AG09309 (cell line): ENCODE measurements around the gene SUSD2.

Experiments used
- DNase-seq: peaks from one replicate; pipeline ENCODE4 v3.0.0-alpha.2; 2010; ENCODE audit warnings: low read depth
- H3K4me3 ChIP-seq: 2 replicates; pipeline ENCODE4 v1.5.1; 2011; ENCODE audit warnings: mild to moderate bottlenecking, low read depth, low read length, moderate library complexity; ENCODE audit not compliant: control insufficient read depth
- TF ChIP-seq, protein P1 (sequence below): IDR thresholded peaks from 2 replicates; pipeline ENCODE4 v1.5.1; 2011; ENCODE audit warnings: mild to moderate bottlenecking, low read depth, low read length, inconsistent platforms; ENCODE audit not compliant: insufficient read depth, control insufficient read depth; ENCODE audit errors: missing control alignments

SUSD2 gene

DNA sequence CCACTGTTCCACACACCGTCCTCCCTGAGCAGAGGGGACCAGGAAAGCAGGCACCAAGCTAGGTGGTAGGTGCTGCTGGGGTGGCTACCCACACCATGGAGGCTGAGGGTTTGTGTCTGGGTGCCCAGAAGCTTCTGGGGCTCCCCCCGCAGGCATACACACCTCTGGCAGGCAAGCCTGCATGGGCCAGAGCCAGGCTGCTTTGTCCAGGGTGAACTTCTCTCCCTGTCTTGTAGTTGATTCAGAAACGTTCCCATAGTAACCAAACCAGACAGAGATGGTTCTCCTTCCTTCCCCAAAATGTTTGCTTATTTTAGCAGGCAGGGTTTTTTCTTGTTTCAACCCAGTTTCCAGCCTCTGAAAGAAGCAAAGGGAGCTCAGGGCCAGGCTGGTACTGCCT, 40.9 kb upstream of the SUSD2 start:
- DNase-seq: no peak
- H3K4me3 ChIP-seq: no peak overlapping the region
- TF ChIP-seq, protein P1, sequence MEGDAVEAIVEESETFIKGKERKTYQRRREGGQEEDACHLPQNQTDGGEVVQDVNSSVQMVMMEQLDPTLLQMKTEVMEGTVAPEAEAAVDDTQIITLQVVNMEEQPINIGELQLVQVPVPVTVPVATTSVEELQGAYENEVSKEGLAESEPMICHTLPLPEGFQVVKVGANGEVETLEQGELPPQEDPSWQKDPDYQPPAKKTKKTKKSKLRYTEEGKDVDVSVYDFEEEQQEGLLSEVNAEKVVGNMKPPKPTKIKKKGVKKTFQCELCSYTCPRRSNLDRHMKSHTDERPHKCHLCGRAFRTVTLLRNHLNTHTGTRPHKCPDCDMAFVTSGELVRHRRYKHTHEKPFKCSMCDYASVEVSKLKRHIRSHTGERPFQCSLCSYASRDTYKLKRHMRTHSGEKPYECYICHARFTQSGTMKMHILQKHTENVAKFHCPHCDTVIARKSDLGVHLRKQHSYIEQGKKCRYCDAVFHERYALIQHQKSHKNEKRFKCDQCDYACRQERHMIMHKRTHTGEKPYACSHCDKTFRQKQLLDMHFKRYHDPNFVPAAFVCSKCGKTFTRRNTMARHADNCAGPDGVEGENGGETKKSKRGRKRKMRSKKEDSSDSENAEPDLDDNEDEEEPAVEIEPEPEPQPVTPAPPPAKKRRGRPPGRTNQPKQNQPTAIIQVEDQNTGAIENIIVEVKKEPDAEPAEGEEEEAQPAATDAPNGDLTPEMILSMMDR: no peak

DNA sequence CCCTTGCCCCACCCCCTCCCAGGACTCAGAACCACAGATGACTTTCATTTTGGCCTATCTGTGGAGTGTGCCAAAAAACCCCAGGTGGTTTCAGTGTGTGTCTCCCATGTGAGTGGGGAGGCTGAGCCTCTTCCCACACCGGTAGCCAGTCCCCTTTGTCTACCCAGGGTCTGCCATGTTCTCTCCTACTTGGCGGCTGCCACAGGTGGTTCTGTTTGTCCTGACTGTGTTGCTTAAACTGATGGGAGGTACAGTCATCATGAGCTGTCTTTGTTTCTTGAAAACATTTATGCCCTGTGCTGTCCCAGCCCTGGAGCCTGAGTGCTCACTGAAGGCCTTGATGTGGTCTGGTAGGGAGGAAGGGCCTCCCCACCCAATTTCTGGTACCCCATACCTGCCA, 39.7 kb upstream of the SUSD2 start:
- TF ChIP-seq, protein P1: no peak
- DNase-seq: no peak
- H3K4me3 ChIP-seq: no peak overlapping the region

DNA sequence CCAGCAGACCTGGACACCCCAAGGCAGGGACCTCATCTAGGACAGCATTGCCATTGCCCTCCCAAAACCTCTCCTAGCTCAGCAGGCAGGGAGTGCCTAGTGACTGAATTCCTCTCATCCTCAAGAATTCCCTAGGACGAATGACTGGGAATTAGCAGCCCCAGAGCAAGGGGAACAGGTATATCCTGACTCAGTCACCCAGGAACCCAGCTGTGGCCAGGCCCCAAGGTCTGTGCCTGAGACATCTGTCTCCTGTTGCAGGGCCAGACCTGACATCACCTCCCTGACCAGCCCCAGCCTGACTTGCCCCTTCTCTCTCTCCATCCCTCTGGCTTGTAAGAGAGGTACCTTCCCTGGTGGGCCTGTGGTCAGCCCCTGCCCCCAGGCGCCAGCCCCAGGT, 39.0 kb upstream of the SUSD2 start:
- H3K4me3 ChIP-seq: no peak overlapping the region
- DNase-seq: no peak
- TF ChIP-seq, protein P1: no peak

DNA sequence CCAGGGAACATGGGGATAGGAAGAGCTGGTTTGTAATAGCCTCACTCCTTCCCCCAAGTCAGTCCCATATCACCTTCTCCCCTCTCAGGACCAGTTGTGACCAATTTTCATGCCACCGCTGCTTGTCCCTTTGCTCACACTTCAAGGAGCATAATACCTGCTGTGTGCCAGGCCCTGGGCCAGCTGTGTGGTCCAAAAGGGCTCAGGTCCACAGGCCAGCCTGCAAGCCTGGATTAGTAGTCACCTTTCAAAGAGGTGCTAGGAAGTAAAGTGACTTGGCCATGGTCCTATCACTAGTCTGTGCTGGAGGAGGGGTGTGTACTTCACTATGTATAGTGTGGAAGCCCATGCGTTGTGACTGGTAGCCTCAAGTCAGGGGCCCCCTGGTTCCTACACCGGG, 38.5 kb upstream of the SUSD2 start:
- no peak overlapping the region for H3K4me3 ChIP-seq
- TF ChIP-seq, protein P1: no peak
- no peak for DNase-seq

DNA sequence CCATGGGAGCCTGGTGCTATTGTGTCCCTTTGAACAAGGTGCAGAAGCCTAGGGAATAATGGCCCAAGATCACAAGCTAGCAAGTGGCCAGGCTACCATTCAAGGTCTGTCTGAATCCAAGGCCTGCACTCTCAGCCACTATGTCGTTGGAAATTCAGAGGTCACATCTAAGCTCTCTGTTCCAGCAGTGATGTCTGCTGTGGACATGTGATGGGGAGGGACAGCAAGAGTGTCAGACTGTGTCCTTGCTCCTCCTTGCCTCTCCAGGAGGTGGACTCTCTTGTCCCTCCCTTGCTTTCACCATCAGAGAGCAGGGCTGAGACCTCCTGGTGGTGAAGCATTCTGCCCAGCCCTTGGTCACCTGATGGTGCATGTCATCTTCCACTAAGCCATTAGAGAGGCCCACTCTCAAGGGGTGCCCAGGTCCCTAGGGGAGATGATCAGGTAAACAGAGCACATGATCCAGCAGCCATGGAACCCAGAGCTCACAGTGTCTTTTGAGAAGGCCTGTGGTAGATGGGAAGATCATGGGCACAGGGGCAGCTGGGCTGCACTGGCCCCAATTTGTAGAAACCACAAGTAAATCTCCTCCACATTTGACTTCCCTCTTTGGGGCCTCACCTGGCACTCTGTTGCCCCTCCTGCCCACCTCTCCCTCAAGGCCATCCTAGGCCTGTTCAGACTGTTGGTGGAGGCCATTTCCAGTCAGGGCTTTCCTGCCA, 37.1 kb upstream of the SUSD2 start:
- DNase-seq: no peak
- H3K4me3 ChIP-seq: no peak overlapping the region
- TF ChIP-seq, protein P1: no peak

DNA sequence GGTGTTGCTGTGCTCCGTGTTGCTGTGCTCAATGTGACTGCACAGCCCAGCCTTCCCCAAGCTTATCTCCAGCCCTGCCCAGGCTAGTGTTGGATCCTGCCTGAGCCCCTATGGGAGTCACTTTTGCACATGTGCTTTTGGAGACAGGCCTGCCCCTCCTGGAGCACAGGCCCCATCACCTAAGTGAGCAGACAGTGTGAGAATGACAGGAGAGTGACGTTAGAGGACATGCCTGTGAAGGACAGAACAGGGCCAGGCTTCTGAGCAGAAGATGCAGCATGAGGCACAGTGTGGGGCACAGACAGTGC, 36.6 kb upstream of the SUSD2 start:
- TF ChIP-seq, protein P1: no peak
- H3K4me3 ChIP-seq: no peak overlapping the region
- DNase-seq: no peak
